VCaP (cell line): ENCODE measurements around the gene MLXIP.
"Not testable (repeated sequence)": the region's sequence is repeated elsewhere in the genome, so short reads cannot be mapped to it uniquely, and the experiment has no call there.

Experiments used
- H3K27ac ChIP-seq: fragments of 450-650 bp; 2 replicates; pipeline ENCODE4 v1.5.1; 2017
- CTCF ChIP-seq: fragments of 450-650 bp; conservative IDR thresholded peaks from 2 replicates; pipeline ENCODE4 v1.5.1; 2017; ENCODE audit warnings: mild to moderate bottlenecking, moderate library complexity

The MLXIP gene

GRCh38 chr12:122100568-122100967 lies 22.0 kb downstream of the MLXIP start:
- no peak for TF ChIP-seq CTCF
- peak overlapping the region; percentile 99 for H3K27ac ChIP-seq

- no peak for TF ChIP-seq CTCF
- H3K27ac ChIP-seq, result no peak overlapping the region
Measured at GRCh38 chr12:122102331-122102730, 23.8 kb downstream of the MLXIP start.

DNA sequence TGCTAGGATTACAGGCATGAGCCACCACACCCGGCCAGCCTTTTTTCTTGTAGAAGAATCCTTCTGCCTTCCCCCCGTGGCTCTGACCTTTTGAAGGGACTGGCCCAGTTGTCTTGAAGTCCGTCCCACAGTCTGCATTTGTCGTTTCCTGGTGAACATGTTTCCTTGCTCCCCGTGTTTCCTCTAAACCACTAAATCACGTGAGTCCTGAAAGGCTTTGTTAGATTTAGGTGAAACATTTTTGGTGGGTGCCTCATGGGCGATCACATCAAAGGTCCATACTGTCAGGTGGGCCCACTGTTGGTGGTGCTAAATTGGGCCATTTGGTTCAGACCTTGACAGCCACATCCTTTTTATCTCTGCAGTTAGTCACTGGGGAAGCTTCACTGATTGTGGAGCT lies 26.3 kb downstream of the MLXIP start:
- peak overlapping the region; percentile 47 for H3K27ac ChIP-seq
- TF ChIP-seq CTCF, result no peak

- not testable (repeated sequence) for H3K27ac ChIP-seq
Measured at GRCh38 chr12:122105496-122105895, 26.9 kb downstream of the MLXIP start.

DNA sequence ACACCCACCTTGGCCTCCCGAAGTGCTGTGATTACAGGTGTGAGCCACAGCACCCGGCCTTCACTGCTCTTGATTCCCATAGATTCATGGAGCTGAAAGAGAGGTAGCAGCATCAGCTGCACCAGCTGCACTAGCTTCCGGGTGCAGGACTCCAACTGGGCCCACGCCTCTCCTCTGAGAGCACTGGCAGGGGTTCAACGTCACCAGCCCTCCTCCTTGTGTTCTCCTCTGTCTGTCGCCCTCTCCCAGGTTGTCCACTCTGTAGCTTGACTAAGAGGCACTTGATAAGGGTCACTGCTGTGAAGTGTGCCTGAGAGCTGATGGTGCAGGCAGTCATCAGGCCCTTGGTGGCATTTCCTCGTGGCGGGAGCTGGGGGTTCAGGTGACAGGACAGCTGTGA lies 28.3 kb downstream of the MLXIP start:
- H3K27ac ChIP-seq, result peak overlapping the region; percentile 1; the same call in 1 of the 2 replicates

DNA sequence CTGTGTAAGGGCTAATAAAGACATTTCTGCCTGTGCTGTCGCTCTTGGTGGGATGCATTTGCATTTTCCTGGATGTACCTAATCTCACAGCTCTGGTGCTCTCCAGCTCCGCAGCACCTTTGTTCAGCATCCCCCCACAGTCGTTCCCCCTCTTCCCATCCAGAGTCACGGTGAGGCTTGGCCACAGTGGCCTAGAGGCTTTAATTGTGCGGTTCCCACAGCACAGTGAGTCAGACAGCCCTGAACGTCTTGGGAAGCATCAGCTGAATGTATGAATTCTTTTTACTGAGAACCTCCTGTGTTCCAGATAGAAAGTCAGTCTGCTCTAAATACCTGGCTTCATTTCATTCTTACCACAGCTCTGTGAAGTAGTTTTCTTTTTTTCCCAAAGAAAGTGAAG lies 28.7 kb downstream of the MLXIP start:
- TF ChIP-seq CTCF, result no peak
- peak overlapping the region; percentile 1; the same call in 1 of the 2 replicates for H3K27ac ChIP-seq

More for the DNA sequence above, 28.3 kb downstream of the MLXIP start:
- no peak for TF ChIP-seq CTCF

DNA sequence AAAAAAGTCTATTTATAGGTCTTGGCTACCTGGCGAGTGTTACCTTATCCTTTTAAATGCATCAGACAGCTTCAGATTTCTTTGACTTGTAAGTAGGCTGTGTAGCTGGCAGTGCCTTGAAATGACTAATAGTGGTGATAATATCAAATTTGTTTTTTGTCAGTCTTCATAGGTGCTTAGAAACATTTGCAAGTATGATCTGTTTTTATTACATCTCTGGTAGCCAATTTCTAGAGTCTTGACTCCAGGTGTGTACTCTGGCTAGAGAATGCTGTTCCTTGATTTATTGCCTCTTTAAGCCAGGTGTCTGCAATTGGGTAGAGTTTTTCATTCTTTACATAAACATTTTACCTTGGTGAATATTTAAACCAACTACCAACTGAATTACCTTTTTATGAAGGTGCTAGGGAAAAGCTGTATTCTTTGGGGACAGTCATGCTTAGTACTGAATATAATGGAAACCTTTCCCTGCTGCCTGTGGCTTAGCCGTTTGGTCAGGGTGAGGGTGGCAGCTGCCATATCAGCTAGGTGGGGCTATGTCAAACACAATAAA lies 32.6 kb downstream of the MLXIP start:
- no peak for TF ChIP-seq CTCF
- peak overlapping the region; percentile 86 for H3K27ac ChIP-seq

DNA sequence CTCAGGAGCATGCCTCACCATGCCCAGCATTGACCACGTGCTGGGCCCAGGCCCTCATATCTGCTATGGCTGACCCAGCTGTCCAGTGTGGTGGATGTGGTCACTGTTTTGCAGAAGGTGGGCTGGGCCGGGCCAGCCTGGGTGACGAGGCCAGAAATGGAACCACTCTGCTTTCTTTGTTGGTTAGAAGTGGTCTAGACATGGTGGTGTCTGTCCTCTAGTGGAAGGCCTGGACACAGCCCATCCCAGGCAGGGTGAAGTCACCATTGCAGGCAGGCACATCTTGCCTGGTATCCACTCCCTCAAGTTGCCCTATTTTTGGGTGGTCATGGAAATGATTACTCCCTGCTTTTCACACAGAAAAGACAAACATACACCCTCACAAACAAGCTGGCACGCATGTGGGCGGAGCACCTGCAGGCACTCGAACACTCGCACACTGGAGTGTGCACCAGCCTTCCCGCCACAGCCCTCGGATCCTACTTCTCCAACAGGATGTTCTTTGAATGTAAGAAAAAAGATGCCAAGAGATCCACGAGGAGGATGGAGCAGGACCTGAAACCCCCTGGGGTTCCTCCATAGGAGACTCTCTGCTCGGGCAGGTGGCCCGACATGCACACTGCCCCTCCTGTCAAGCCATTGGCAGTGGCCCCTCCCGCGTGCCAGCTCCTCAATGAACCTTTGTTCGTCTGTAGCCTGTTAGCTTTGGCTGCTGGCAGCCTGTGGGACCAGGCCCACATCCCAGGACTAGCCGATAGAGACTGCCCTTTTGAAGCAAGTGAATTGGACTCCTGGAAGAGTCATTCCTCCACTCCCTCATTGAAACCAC lies 38.4 kb downstream of the MLXIP start:
- TF ChIP-seq CTCF, result no peak
- H3K27ac ChIP-seq, result no peak overlapping the region
